ENCODE results near the gene GANAB.

Gene GANAB

GRCh38 chr11:62578541-62578940, 67.9 kb downstream of the GANAB start:
- Histone ChIP-seq H3K9me3 (ENCODE audit: low read length) (no peaks in the 10 kb centered on the region), H3K4me3 (ENCODE audit: low read length) (no peak overlapping the region), H2AFZ (ENCODE audit: low read depth, low read length) (no peak overlapping the region), H3K4me1 (ENCODE audit: insufficient read depth, low read length) (peaks cover 17% of the 10 kb centered on the region), H3K36me3 (ENCODE audit: insufficient read depth, low read length) (peaks cover 46% of the 10 kb centered on the region), H3K27me3 (ENCODE audit: insufficient read depth, low read length) (no peaks in the 10 kb centered on the region)

- H3K4me1 ChIP-seq (ENCODE audit: insufficient read depth, low read length) = peaks cover 24% of the 10 kb centered on the region
- H3K4me3 ChIP-seq (ENCODE audit: low read length) = no peak overlapping the region
- no peaks in the 10 kb centered on the region for H3K27me3 ChIP-seq (ENCODE audit: insufficient read depth, low read length)
- no peaks in the 10 kb centered on the region for H3K9me3 ChIP-seq (ENCODE audit: low read length)
- H3K36me3 ChIP-seq (ENCODE audit: insufficient read depth, low read length) = peaks cover 40% of the 10 kb centered on the region
- H2AFZ ChIP-seq (ENCODE audit: low read depth, low read length) = no peak overlapping the region
Observed at GRCh38 chr11:62577046-62577714, 69.2 kb downstream of the GANAB start.

GRCh38 chr11:62575837-62576236, 70.6 kb downstream of the GANAB start:
- H3K4me3 ChIP-seq (ENCODE audit: low read length) = no peak overlapping the region
- H3K27me3 ChIP-seq (ENCODE audit: insufficient read depth, low read length) = no peaks in the 10 kb centered on the region
- H2AFZ ChIP-seq (ENCODE audit: low read depth, low read length) = no peak overlapping the region
- H3K4me1 ChIP-seq (ENCODE audit: insufficient read depth, low read length) = peaks cover 29% of the 10 kb centered on the region
- no peaks in the 10 kb centered on the region for H3K9me3 ChIP-seq (ENCODE audit: low read length)
- H3K36me3 ChIP-seq (ENCODE audit: insufficient read depth, low read length) = peaks cover 45% of the 10 kb centered on the region

GRCh38 chr11:62575156-62575555, 71.3 kb downstream of the GANAB start:
- no peaks in the 10 kb centered on the region for H3K27me3 ChIP-seq (ENCODE audit: insufficient read depth, low read length)
- no peaks in the 10 kb centered on the region for H3K9me3 ChIP-seq (ENCODE audit: low read length)
- no peak overlapping the region for H3K4me3 ChIP-seq (ENCODE audit: low read length)
- H2AFZ ChIP-seq (ENCODE audit: low read depth, low read length) = no peak overlapping the region
- peaks cover 51% of the 10 kb centered on the region for H3K36me3 ChIP-seq (ENCODE audit: insufficient read depth, low read length)
- H3K4me1 ChIP-seq (ENCODE audit: insufficient read depth, low read length) = peaks cover 29% of the 10 kb centered on the region

Measured in neuron (in vitro differentiated cells).